ENCODE data around the gene GEMIN4. TPM values are rescaled to one million over a fixed set of nuclear protein-coding genes. Genes with fewer than 3 reads are reported as not detected.

Gene GEMIN4
- total RNA-seq, 1 donor from 2014 or later, result 34.5 TPM

GRCh38 chr17:746783-747629, 5.1 kb downstream of the GEMIN4 start:
- no peaks in the 10 kb centered on the region for H3K27me3 Mint-ChIP-seq
- no peak for TF ChIP-seq CTCF (conservative IDR thresholded peaks at IDR 0.05)
- peaks cover 8% of the 10 kb centered on the region for H3K9me3 Mint-ChIP-seq
- H3K4me1 Mint-ChIP-seq (ENCODE audit: unreplicated experiment), result peaks cover 20% of the 10 kb centered on the region
- no peak overlapping the region for H3K27ac Mint-ChIP-seq
- H3K36me3 Mint-ChIP-seq, result peaks cover 39% of the 10 kb centered on the region
- no peak for DNase-seq (ENCODE audit: extremely low spot score, unreplicated experiment)
- no peak overlapping the region for H3K4me3 Mint-ChIP-seq

DNA sequence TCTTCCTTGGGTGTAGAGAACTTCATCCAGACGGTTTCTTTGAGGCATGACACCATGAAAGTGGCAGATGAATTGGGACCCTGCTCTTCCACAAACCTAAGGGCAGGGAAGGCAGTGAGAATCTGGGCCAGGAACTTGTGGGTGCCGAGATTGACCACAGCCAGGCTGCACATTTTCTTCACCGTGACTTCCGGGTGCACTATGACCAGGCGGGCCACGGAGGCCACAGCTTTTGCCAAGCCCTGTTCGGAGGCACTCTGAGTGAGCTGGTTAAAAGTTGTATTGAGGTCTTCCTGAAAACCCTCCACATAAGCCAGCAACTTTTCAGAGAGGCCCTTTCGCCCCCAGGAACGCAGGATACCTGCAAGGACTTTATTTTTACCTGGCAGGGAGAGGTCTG, 5.9 kb downstream of the GEMIN4 start:
- Mint-ChIP-seq H3K27ac (no peak overlapping the region), H3K4me3 (no peak overlapping the region), H3K4me1 (ENCODE audit: unreplicated experiment) (peaks cover 15% of the 10 kb centered on the region), H3K27me3 (no peaks in the 10 kb centered on the region), H3K9me3 (peaks cover 8% of the 10 kb centered on the region), H3K36me3 (peaks cover 42% of the 10 kb centered on the region)
- TF ChIP-seq CTCF (conservative IDR thresholded peaks at IDR 0.05), result no peak
- DNase-seq (ENCODE audit: extremely low spot score, unreplicated experiment), result no peak

DNA sequence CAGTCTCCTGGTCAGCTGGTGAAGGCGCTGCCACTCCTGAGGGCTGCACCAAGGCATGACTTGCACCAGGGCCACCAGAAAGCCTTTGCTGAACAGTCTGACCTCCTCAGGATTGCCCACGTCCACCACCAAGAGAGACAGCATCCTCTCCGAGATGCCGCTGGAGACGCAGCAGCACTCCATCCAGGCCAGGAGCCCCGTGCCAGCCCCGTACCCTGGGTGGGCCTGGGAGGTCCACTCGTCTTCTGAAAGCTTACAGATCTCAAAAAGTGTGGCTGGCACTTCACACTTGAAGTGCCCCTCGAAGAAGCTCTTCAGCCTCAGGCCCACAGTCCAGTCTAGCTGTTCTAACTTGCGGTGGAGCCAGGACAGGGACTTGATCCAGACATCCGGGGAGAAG, 6.7 kb downstream of the GEMIN4 start:
- DNase-seq (ENCODE audit: extremely low spot score, unreplicated experiment), result no peak
- Mint-ChIP-seq H3K4me1 (ENCODE audit: unreplicated experiment) (peaks cover 8% of the 10 kb centered on the region), H3K9me3 (peaks cover 7% of the 10 kb centered on the region), H3K27ac (no peak overlapping the region), H3K27me3 (no peaks in the 10 kb centered on the region), H3K36me3 (peaks cover 47% of the 10 kb centered on the region), H3K4me3 (no peak overlapping the region)
- no peak for TF ChIP-seq CTCF (conservative IDR thresholded peaks at IDR 0.05)

DNA sequence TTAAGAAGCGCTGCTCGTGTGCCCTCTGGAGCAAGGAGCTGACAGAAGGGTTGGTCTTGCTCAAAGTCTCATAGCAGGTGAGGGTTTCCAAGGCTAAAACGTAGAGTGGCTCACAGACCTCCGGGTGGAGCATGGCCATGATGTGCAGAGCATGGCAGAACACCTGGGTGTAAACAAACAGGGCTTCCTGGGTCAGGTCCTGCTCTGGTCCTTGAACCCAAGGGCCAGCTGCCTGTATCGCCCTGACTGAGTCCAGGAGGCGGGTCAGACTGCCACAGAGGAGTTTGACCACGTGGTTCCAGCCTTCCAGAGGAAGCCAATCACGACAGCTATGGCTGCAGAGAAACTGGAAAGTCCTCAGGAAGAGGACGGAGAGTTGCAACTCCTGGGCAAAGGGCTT, 7.1 kb downstream of the GEMIN4 start:
- H3K27me3 Mint-ChIP-seq, result no peaks in the 10 kb centered on the region
- no peak overlapping the region for H3K4me3 Mint-ChIP-seq
- peaks cover 4% of the 10 kb centered on the region for H3K9me3 Mint-ChIP-seq
- H3K4me1 Mint-ChIP-seq (ENCODE audit: unreplicated experiment), result peaks cover 4% of the 10 kb centered on the region
- DNase-seq (ENCODE audit: extremely low spot score, unreplicated experiment), result no peak
- peaks cover 46% of the 10 kb centered on the region for H3K36me3 Mint-ChIP-seq
- no peak for TF ChIP-seq CTCF (conservative IDR thresholded peaks at IDR 0.05)
- no peak overlapping the region for H3K27ac Mint-ChIP-seq

DNA sequence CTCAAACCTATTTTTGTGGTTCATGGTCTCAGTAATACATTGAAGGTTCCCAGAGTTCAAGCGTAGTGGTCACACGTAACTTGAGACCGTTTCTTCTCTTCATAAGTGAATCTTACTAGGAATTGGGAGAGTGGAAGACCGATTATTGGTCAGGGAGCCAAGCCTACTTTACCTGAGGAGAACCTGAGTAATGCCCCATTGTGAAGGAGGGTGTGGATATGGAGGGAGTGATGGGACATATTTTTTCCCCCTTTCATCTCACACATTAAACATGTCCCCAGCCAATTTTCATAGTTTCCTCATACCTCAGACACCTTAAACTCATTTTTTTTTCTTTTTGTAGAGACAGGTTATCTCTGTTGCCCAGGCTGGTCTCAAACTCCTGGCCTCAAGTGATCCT, 8.9 kb downstream of the GEMIN4 start:
- no peak for TF ChIP-seq CTCF (conservative IDR thresholded peaks at IDR 0.05)
- H3K36me3 Mint-ChIP-seq, result peaks cover 36% of the 10 kb centered on the region
- DNase-seq (ENCODE audit: extremely low spot score, unreplicated experiment), result no peak
- no peak overlapping the region for H3K4me3 Mint-ChIP-seq
- no peaks in the 10 kb centered on the region for H3K27me3 Mint-ChIP-seq
- H3K27ac Mint-ChIP-seq, result no peak overlapping the region
- H3K9me3 Mint-ChIP-seq, result peaks cover 4% of the 10 kb centered on the region
- H3K4me1 Mint-ChIP-seq (ENCODE audit: unreplicated experiment), result no peaks in the 10 kb centered on the region
